Stomach (tissue), 9 donors: ENCODE results near the gene MYO1B. TPM values are rescaled to one million over a fixed set of nuclear protein-coding genes. Genes with fewer than 3 reads are reported as not detected.

Experiments
- DNase-seq, 2 donors: peaks; one replicate each; pipeline versions ENCODE4 v3.0.0 to v3.0.0-alpha.2; 2013 to 2019
- H3K27ac ChIP-seq, 5 donors: fragments of 200-600 bp in 4 of 5; sonication (generic) in 4 of 5; one replicate each; pipeline ENCODE4 v1.5.1; 2013 to 2019; ENCODE audit warnings: mild to moderate bottlenecking in 1 of 5, moderate library complexity in 1 of 5
- H3K27me3 ChIP-seq, 3 donors: fragments of 200-600 bp; sonication (generic); one replicate each; pipeline ENCODE4 v1.5.1; 2017 to 2019; ENCODE audit warnings: mixed run types in 1 of 3
- H3K36me3 ChIP-seq, 4 donors: fragments of 200-600 bp; sonication (generic); 1 replicate in 3 of 4; 2 replicates in 1 of 4; pipeline ENCODE4 v1.5.1; 2016 to 2019
- H3K4me1 ChIP-seq, 4 donors: fragments of 200-600 bp; sonication (generic); one replicate each; pipeline ENCODE4 v1.5.1; 2016 to 2019
- H3K4me3 ChIP-seq, 4 donors: fragments of 200-600 bp; sonication (generic) in 3 of 4; one replicate each; pipeline ENCODE4 v1.5.1; 2016 to 2019; ENCODE audit warnings: mild to moderate bottlenecking in 1 of 4
- H3K9me3 ChIP-seq, 4 donors: fragments of 200-600 bp; sonication (generic); one replicate each; pipeline ENCODE4 v1.5.1; 2016 to 2019
- CTCF ChIP-seq, 7 experiments: fragments of 450-650 bp in 4 of 7; fragments of 200-600 bp in 3 of 7; sonication (generic) in 3 of 7; IDR thresholded peaks; one replicate each; pipeline ENCODE4 v1.5.1; 2016 to 2019; ENCODE audit warnings: antibody characterized with exemption in 7 of 7, control low read depth in 2 of 7, mild to moderate bottlenecking in 1 of 7
- EP300 ChIP-seq: sonication (generic); formaldehyde crosslinking; IDR thresholded peaks from one replicate; pipeline ENCODE4 v1.6.1; 2017; ENCODE audit warnings: antibody characterized with exemption
- POLR2A ChIP-seq, 4 donors: fragments of 450-650 bp; IDR thresholded peaks; one replicate each; pipeline ENCODE4 v1.6.1; 2016; ENCODE audit warnings: antibody characterized with exemption in 4 of 4, control low read depth in 2 of 4, mild to moderate bottlenecking in 1 of 4, moderate library complexity in 1 of 4
- POLR2AphosphoS5 ChIP-seq, 3 donors: sonication (generic); formaldehyde crosslinking; IDR thresholded peaks; one replicate each; pipeline ENCODE4 v1.6.1; 2016; ENCODE audit warnings: antibody characterized with exemption in 3 of 3
- WGBS, 5 donors: extraction: QIAGEN DNeasy Blood & Tissue Kit in 3 of 5; methylation state at CpG; one replicate each; pipeline versions ENCODE4 v1.1.5 to v1.1.7; 2013 to 2018; 5-methylcytosine and 5-hydroxymethylcytosine counted together
- intact Hi-C: fragments of 100-400 bp; cut with DNase I; formaldehyde crosslinking; loops from one replicate; pipeline ENCODE4 v1.15.1; 2023; ENCODE audit warnings: low total_unique reads
- polyA plus RNA-seq, 3 donors: library from polyadenylated mRNA; stranded (reverse); fragments of 200-250 nt; gene quantifications; one replicate each; pipeline ENCODE4 v1.2.3, GENCODE V29; 2013
- total RNA-seq, 5 donors: library from RNA; depleted of rRNA; stranded (reverse); fragments of >200 nt; gene quantifications; one replicate each; pipeline versions ENCODE4 v1.1.0 to v1.2.3, GENCODE V29; 2014 to 2016
- donor health status: healthy with polysubstance abuse.
- donor health status: Bipolar disorder and iron deficiency.
- donor health status: healthy.

Gene MYO1B
- total and polyA plus RNA-seq, 8 donors: 6.1 to 123 (median 16.4) TPM

DNA sequence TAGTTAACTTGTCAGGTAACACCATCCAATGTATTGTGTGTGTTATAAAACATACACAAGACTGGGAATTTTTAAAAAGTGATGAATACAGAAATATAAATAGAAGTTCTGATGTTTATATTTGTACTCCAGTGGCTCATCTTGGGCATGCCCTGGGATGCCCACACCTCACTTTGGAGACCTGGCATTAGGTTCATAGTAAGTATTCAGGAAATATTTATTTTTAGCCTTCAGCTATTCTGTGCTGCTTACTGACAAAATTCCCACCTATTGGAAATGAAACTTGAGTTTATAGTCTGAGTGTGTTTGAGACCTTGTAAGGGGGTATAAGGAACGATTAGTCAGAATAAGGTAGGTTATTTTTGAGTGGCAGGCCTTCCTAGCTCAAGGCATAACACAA is 67.5 kb downstream of the MYO1B start:
- Histone ChIP-seq H3K9me3 (no peaks in the 10 kb centered on the region), H3K4me1 (peaks cover 0 to 3% (median under 1%) of the 10 kb centered on the region in 4 donors), H3K27me3 (no peaks in the 10 kb centered on the region), H3K27ac (no peak overlapping the region), H3K4me3 (no peak overlapping the region), H3K36me3 (no peaks in the 10 kb centered on the region)
- DNase-seq: no peak
- TF ChIP-seq EP300 (no peak), POLR2A (IDR thresholded peaks at IDR 0.05) (no peak)
- 68 to 88% (median 82%) methylated on average over 1 of the region's 1 CpG for WGBS, 5 donors
- intact Hi-C loops: no loop called here

GRCh38 chr2:191314697-191315364 is 69.6 kb downstream of the MYO1B start:
- Histone ChIP-seq H3K27ac (no peak overlapping the region), H3K27me3 (no peaks in the 10 kb centered on the region), H3K4me1 (peaks cover 10 to 22% (median 17%) of the 10 kb centered on the region in 4 donors), H3K4me3 (no peak overlapping the region), H3K9me3 (no peaks in the 10 kb centered on the region), H3K36me3 (no peaks in the 10 kb centered on the region)
- WGBS, 5 donors: 90 to 95% (median 94%) methylated on average over 6 of the region's 6 CpGs
- DNase-seq: no peak
- no peak for TF ChIP-seq EP300
- no peak for TF ChIP-seq POLR2AphosphoS5 (IDR thresholded peaks at IDR 0.05)
- no peak for TF ChIP-seq POLR2A (IDR thresholded peaks at IDR 0.05)
- no peak for TF ChIP-seq CTCF (IDR thresholded peaks at IDR 0.05)
- intact Hi-C loops: no loop called here

DNA sequence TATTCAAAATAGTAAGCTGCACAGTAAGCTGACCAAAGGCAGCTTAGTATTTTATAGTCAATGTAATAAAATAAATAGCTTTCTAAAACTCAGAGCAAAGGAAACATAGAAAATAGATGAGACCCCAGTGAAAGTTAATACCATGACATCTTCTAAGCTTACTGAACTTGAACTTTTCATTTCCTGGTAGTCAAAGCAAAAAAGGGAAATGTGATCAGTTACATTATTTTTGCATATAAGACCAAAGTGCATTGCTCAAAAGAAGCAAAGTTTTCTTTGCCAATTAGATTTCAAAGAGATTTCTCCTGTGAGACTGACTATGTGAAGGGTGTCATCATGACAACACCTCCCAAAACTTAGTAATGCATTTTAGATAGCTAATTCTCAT is 70.2 kb downstream of the MYO1B start:
- H3K36me3 ChIP-seq: no peaks in the 10 kb centered on the region
- no peak for DNase-seq
- no peak overlapping the region for H3K4me3 ChIP-seq
- H3K9me3 ChIP-seq: no peaks in the 10 kb centered on the region
- TF ChIP-seq CTCF (IDR thresholded peaks at IDR 0.05) (no peak), EP300 (no peak), POLR2A (IDR thresholded peaks at IDR 0.05) (no peak), POLR2AphosphoS5 (IDR thresholded peaks at IDR 0.05) (no peak)
- peaks cover 10 to 22% (median 17%) of the 10 kb centered on the region in 4 donors for H3K4me1 ChIP-seq
- no peak overlapping the region for H3K27ac ChIP-seq
- H3K27me3 ChIP-seq: no peaks in the 10 kb centered on the region
- intact Hi-C loops: no loop called here

GRCh38 chr2:191316246-191316994 is 71.2 kb downstream of the MYO1B start:
- Histone ChIP-seq H3K36me3 (no peaks in the 10 kb centered on the region), H3K27ac (no peak overlapping the region), H3K9me3 (no peaks in the 10 kb centered on the region), H3K27me3 (no peaks in the 10 kb centered on the region), H3K4me3 (no peak overlapping the region), H3K4me1 (peaks cover 10 to 22% (median 17%) of the 10 kb centered on the region in 4 donors)
- DNase-seq: no peak
- WGBS, 5 donors: 65 to 94% (median 89%) methylated on average over 4 of the region's 4 CpGs
- intact Hi-C loops: no loop called here
- no peak for TF ChIP-seq CTCF (IDR thresholded peaks at IDR 0.05)
- TF ChIP-seq POLR2A (IDR thresholded peaks at IDR 0.05): no peak
- TF ChIP-seq POLR2AphosphoS5 (IDR thresholded peaks at IDR 0.05): no peak
- no peak for TF ChIP-seq EP300
